ENCODE results near the gene CHI3L2. TPM values are rescaled to one million over a fixed set of nuclear protein-coding genes. Genes with fewer than 3 reads are reported as not detected.

CHI3L2 gene
- total RNA-seq, 1 donor from 2014 or later = not detected

DNA sequence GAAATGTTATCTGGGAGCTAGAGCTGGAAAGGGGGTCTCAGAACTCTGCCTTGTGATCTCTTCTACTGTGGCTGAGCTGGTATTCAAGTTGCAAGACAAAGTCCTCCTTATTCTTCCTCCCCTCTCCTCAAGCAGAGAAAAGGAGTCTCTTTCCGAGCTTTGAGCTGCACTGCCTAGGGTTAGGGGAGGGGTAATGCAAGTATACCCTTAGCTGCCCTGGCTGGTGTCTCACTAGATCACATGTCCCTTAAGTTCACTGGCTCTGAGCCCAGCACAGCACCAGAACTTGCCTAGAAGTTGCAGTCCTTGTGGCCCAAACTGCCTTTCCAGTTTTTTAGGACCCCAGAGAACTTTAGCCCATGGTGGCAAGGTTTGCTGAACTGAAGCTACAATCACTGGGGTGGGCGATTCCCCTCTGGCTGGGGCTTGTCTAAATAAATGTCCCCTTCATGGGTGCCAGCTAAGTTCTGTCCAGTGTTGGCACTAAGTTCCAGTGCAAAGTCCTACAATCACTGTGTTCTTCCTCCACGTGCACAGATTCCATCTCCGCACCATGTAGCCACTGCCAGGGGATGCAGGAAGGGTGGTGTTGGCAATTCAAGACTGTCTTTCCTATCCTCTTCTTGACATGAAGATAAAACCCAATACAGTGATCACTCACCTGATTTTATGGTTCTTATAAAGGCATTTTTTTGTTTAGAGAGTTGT is 40.4 kb downstream of the CHI3L2 start:
- H3K36me3 ChIP-seq (ENCODE audit: insufficient read depth, low read length) = no peaks in the 10 kb centered on the region
- no peak overlapping the region for H3K4me3 ChIP-seq (ENCODE audit: insufficient read depth, low read depth, low read length)
- no peak for TF ChIP-seq EZH2 (IDR thresholded peaks at IDR 0.05; ENCODE audit: insufficient read depth, low read length)
- TF ChIP-seq, protein P1, sequence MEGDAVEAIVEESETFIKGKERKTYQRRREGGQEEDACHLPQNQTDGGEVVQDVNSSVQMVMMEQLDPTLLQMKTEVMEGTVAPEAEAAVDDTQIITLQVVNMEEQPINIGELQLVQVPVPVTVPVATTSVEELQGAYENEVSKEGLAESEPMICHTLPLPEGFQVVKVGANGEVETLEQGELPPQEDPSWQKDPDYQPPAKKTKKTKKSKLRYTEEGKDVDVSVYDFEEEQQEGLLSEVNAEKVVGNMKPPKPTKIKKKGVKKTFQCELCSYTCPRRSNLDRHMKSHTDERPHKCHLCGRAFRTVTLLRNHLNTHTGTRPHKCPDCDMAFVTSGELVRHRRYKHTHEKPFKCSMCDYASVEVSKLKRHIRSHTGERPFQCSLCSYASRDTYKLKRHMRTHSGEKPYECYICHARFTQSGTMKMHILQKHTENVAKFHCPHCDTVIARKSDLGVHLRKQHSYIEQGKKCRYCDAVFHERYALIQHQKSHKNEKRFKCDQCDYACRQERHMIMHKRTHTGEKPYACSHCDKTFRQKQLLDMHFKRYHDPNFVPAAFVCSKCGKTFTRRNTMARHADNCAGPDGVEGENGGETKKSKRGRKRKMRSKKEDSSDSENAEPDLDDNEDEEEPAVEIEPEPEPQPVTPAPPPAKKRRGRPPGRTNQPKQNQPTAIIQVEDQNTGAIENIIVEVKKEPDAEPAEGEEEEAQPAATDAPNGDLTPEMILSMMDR (IDR thresholded peaks at IDR 0.05; ENCODE audit: insufficient read depth, low read depth, low read length) = no peak
- H3K79me2 ChIP-seq (ENCODE audit: insufficient read depth, low read length) = no peaks in the 10 kb centered on the region
- H3K27me3 Mint-ChIP-seq (ENCODE audit: low read depth, unreplicated experiment) = peaks cover 2% of the 10 kb centered on the region
- no peaks in the 10 kb centered on the region for H3K9me3 Mint-ChIP-seq (ENCODE audit: unreplicated experiment)
- no peak overlapping the region for H2AFZ ChIP-seq (ENCODE audit: low read depth, low read length)
- no peak for DNase-seq (ENCODE audit: low read depth)
- peaks cover 2% of the 10 kb centered on the region for H3K36me3 Mint-ChIP-seq (ENCODE audit: low read depth, unreplicated experiment)
- no peak overlapping the region for H3K27ac Mint-ChIP-seq (ENCODE audit: unreplicated experiment)
- H4K20me1 ChIP-seq (ENCODE audit: insufficient read depth, low read length) = no peaks in the 10 kb centered on the region
- H3K4me1 Mint-ChIP-seq (ENCODE audit: low read depth, unreplicated experiment) = no peaks in the 10 kb centered on the region
- no peak overlapping the region for H3K27ac ChIP-seq (ENCODE audit: low read depth, low read length)
- no peaks in the 10 kb centered on the region for H3K4me1 ChIP-seq (ENCODE audit: insufficient read depth, low read length)
- H3K4me3 Mint-ChIP-seq (ENCODE audit: unreplicated experiment) = no peak overlapping the region
- FAIRE-seq = no peak
- no peak overlapping the region for H3K9ac ChIP-seq (ENCODE audit: low read length)
- H3K4me2 ChIP-seq (ENCODE audit: low read length) = no peak overlapping the region
- H3K9me3 ChIP-seq (ENCODE audit: insufficient read depth, low read depth, low read length) = peaks cover 3% of the 10 kb centered on the region
- peaks cover 26% of the 10 kb centered on the region for H3K27me3 ChIP-seq (ENCODE audit: insufficient read depth, low read length)

DNA sequence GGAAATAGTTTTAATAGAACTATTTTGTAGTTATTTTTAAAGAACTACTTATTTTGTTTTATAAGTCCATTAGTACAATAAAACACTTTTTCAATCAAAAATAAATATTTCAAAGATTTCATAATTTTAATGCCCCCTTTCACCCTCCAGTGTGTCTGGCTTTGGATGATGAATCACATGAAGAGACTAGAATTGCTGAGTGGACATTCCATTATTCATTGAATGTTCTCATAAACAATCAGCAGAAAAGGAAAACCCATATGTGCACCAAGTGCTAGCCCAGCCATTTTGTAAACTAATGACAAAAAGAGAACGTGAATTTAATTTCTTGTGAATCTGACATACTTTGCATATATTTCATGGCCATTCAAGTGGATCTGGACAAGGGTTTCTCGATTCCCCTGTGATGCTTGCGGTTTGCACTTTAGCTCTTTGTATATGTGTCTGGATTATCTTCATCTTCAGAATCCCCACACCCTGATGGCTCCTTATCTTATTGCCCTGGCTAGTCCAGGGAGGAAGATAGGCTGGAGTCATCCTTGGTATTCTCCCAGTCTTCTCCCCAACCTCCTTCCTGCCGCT is 42.4 kb downstream of the CHI3L2 start:
- Histone ChIP-seq H3K79me2 (ENCODE audit: insufficient read depth, low read length) (no peaks in the 10 kb centered on the region), H3K4me3 (ENCODE audit: insufficient read depth, low read depth, low read length) (no peak overlapping the region), H3K4me2 (ENCODE audit: low read length) (no peak overlapping the region), H3K9ac (ENCODE audit: low read length) (no peak overlapping the region), H3K27ac (ENCODE audit: low read depth, low read length) (no peak overlapping the region), H3K36me3 (ENCODE audit: insufficient read depth, low read length) (no peaks in the 10 kb centered on the region), H3K9me3 (ENCODE audit: insufficient read depth, low read depth, low read length) (peaks cover 3% of the 10 kb centered on the region), H2AFZ (ENCODE audit: low read depth, low read length) (no peak overlapping the region), H3K4me1 (ENCODE audit: insufficient read depth, low read length) (no peaks in the 10 kb centered on the region), H3K27me3 (ENCODE audit: insufficient read depth, low read length) (peaks cover 26% of the 10 kb centered on the region), H4K20me1 (ENCODE audit: insufficient read depth, low read length) (no peaks in the 10 kb centered on the region)
- no peak for FAIRE-seq
- no peaks in the 10 kb centered on the region for H3K4me1 Mint-ChIP-seq (ENCODE audit: low read depth, unreplicated experiment)
- peaks cover 2% of the 10 kb centered on the region for H3K36me3 Mint-ChIP-seq (ENCODE audit: low read depth, unreplicated experiment)
- no peak overlapping the region for H3K4me3 Mint-ChIP-seq (ENCODE audit: unreplicated experiment)
- H3K9me3 Mint-ChIP-seq (ENCODE audit: unreplicated experiment) = no peaks in the 10 kb centered on the region
- H3K27me3 Mint-ChIP-seq (ENCODE audit: low read depth, unreplicated experiment) = peaks cover 2% of the 10 kb centered on the region
- no peak for DNase-seq (ENCODE audit: low read depth)
- TF ChIP-seq, protein P1 (IDR thresholded peaks at IDR 0.05; ENCODE audit: insufficient read depth, low read depth, low read length) = no peak
- TF ChIP-seq EZH2 (IDR thresholded peaks at IDR 0.05; ENCODE audit: insufficient read depth, low read length) = no peak
- no peak overlapping the region for H3K27ac Mint-ChIP-seq (ENCODE audit: unreplicated experiment)

Measured in astrocyte (in vitro differentiated cells and primary cell).